GM23338 (cell line): ENCODE data around the gene NCDN. TPM values are rescaled to one million over a fixed set of nuclear protein-coding genes. Genes with fewer than 3 reads are reported as not detected.

Source experiments
- ATAC-seq: fragments of 200-7000 bp; cut with Tn5 transposase; 3 replicates; pipeline ENCODE4 v1.9.1; 2020
- DNase-seq: peaks from one replicate; pipeline ENCODE4 v3.0.0-alpha.2; 2015; ENCODE audit warnings: low spot score
- H2AFZ ChIP-seq: fragments of 200-600 bp; sonication (generic); 2 replicates; pipeline ENCODE4 v1.8.0; 2016; ENCODE audit warnings: antibody characterized with exemption, mild to moderate bottlenecking, moderate library complexity
- H3F3A ChIP-seq: fragments of 200-600 bp; sonication (generic); replicated peaks from 2 replicates; pipeline ENCODE4 v1.8.0; 2017; ENCODE audit warnings: antibody characterized with exemption, mixed run types, low read depth
- H3K27ac ChIP-seq: fragments of 200-600 bp; sonication (generic); 2 replicates; pipeline ENCODE4 v1.6.1; 2016; ENCODE audit warnings: low read depth
- H3K27me3 ChIP-seq: fragments of 200-600 bp; sonication (generic); 2 replicates; pipeline ENCODE4 v1.8.0; 2016; ENCODE audit warnings: mild to moderate bottlenecking, mixed run types, moderate library complexity; ENCODE audit not compliant: insufficient read depth
- H3K36me3 ChIP-seq: fragments of 200-600 bp; sonication (generic); 2 replicates; pipeline ENCODE4 v1.8.0; 2016; ENCODE audit warnings: mild to moderate bottlenecking; ENCODE audit not compliant: insufficient read depth
- H3K4me1 ChIP-seq: fragments of 200-600 bp; sonication (generic); 2 replicates; pipeline ENCODE4 v1.8.0; 2016; ENCODE audit warnings: mild to moderate bottlenecking, moderate library complexity; ENCODE audit not compliant: insufficient read depth
- H3K4me2 ChIP-seq: fragments of 200-600 bp; sonication (generic); 2 replicates; pipeline ENCODE4 v1.7.1; 2017; ENCODE audit warnings: mixed run types
- H3K4me3 ChIP-seq: fragments of 200-600 bp; sonication (generic); 2 replicates; pipeline ENCODE4 v1.6.1; 2016; ENCODE audit warnings: mixed run types
- H3K79me2 ChIP-seq: fragments of 200-600 bp; sonication (generic); replicated peaks from 2 replicates; pipeline ENCODE4 v1.8.0; 2017; ENCODE audit warnings: mild to moderate bottlenecking; ENCODE audit not compliant: insufficient read depth
- H3K9me2 ChIP-seq: fragments of 200-600 bp; sonication (generic); 2 replicates; pipeline ENCODE4 v1.8.0; 2017; ENCODE audit not compliant: insufficient read depth
- H4K20me1 ChIP-seq: fragments of 200-600 bp; sonication (generic); replicated peaks from 2 replicates; pipeline ENCODE4 v1.8.0; 2017; ENCODE audit warnings: mild to moderate bottlenecking; ENCODE audit not compliant: insufficient read depth
- H3K27ac Mint-ChIP-seq: 2 replicates; pipeline ENCODE4 v1.8.0; 2020; ENCODE audit warnings: inconsistent platforms, mild to moderate bottlenecking, moderate library complexity, mixed read lengths
- H3K27me3 Mint-ChIP-seq: 3 replicates; pipeline ENCODE4 v1.8.0; 2022; ENCODE audit warnings: low read depth, mild to moderate bottlenecking, moderate library complexity, mixed read lengths, inconsistent platforms; ENCODE audit not compliant: insufficient read depth, poor library complexity
- H3K36me3 Mint-ChIP-seq: 3 replicates; pipeline ENCODE4 v1.8.0; 2021; ENCODE audit warnings: low read depth, mild to moderate bottlenecking, inconsistent platforms, moderate library complexity, mixed read lengths
- H3K4me1 Mint-ChIP-seq: 3 replicates; pipeline ENCODE4 v1.8.0; 2020; ENCODE audit warnings: mild to moderate bottlenecking, inconsistent platforms, mixed read lengths
- H3K4me3 Mint-ChIP-seq: 3 replicates; pipeline ENCODE4 v1.8.0; 2021; ENCODE audit warnings: moderate library complexity, mild to moderate bottlenecking, inconsistent platforms, mixed read lengths
- H3K9me3 Mint-ChIP-seq: 3 replicates; pipeline ENCODE4 v1.8.0; 2020; ENCODE audit warnings: moderate library complexity, mild to moderate bottlenecking, inconsistent platforms, mixed read lengths
- CREB1 ChIP-seq: fragments of 250-450 bp; sonication (Bioruptor Pico); IDR thresholded peaks from 2 replicates; pipeline ENCODE4 v1.5.0; 2020; ENCODE audit warnings: low read depth, mild to moderate bottlenecking, moderate library complexity
- EZH2 ChIP-seq: fragments of 200-600 bp; sonication (generic); IDR thresholded peaks from one replicate; pipeline ENCODE4 v1.8.0; 2017; ENCODE audit warnings: antibody characterized with exemption, mild to moderate bottlenecking, low read depth; ENCODE audit not compliant: unreplicated experiment
- JUNB ChIP-seq: IDR thresholded peaks from one replicate; pipeline ENCODE4 v1.6.1; 2016; ENCODE audit warnings: antibody characterized with exemption; ENCODE audit not compliant: unreplicated experiment
- NANOG ChIP-seq: IDR thresholded peaks from 2 replicates; pipeline ENCODE4 v1.6.1; 2016; ENCODE audit warnings: antibody characterized with exemption, borderline replicate concordance
- POLR2AphosphoS5 ChIP-seq: IDR thresholded peaks from 2 replicates; pipeline ENCODE4 v1.6.1; 2016; ENCODE audit warnings: antibody characterized with exemption, low read depth
- STAT1 ChIP-seq: IDR thresholded peaks from one replicate; pipeline ENCODE4 v1.6.1; 2016; ENCODE audit warnings: antibody characterized with exemption; ENCODE audit not compliant: unreplicated experiment
- ZNF331 ChIP-seq: fragments of 250-450 bp; sonication (Bioruptor Pico); IDR thresholded peaks from 2 replicates; pipeline ENCODE4 v1.5.0; 2020; ENCODE audit warnings: low read depth, mild to moderate bottlenecking, moderate library complexity
- polyA plus RNA-seq: library from polyadenylated mRNA; unstranded; fragments of >200 nt; fragmentation: Nextera tagmentation; extraction: Ambion mirVana; gene quantifications from 2 replicates; pipeline ENCODE4 v1.2.1, GENCODE V29; 2016
- total RNA-seq: library from RNA; depleted of rRNA; stranded (reverse); fragments of >200 nt; shearing (Covaris generic); gene quantifications from 2 replicates; pipeline ENCODE4 v1.2.3, GENCODE V29; 2014
- TF ChIP-seq, protein P1 (sequence below): fragments of 250-450 bp; sonication (Bioruptor Pico); IDR thresholded peaks from 2 replicates; pipeline ENCODE4 v1.5.0; 2020; ENCODE audit warnings: mild to moderate bottlenecking, moderate library complexity
- TF ChIP-seq, protein P2 (sequence below), 2 experiments: fragments of 200-600 bp in 1 of 2; sonication (generic) in 1 of 2; conservative IDR thresholded peaks; 2 replicates each; pipeline versions ENCODE4 v1.5.1 to v1.6.1; 2016 to 2017; ENCODE audit warnings: antibody characterized with exemption in 2 of 2, low read depth in 2 of 2, mild to moderate bottlenecking in 2 of 2, moderate library complexity in 1 of 2
- TF ChIP-seq, protein P3 (sequence below): IDR thresholded peaks from one replicate; pipeline ENCODE4 v1.6.1; 2018; ENCODE audit warnings: antibody characterized with exemption; ENCODE audit not compliant: unreplicated experiment
- TF ChIP-seq, protein P4 (sequence below): IDR thresholded peaks from 2 replicates; pipeline ENCODE4 v1.6.1; 2016; ENCODE audit warnings: antibody characterized with exemption

NCDN gene
- total and polyA plus RNA-seq, 2 experiments from 2014 or later = 13.2 to 44.2 TPM

DNA sequence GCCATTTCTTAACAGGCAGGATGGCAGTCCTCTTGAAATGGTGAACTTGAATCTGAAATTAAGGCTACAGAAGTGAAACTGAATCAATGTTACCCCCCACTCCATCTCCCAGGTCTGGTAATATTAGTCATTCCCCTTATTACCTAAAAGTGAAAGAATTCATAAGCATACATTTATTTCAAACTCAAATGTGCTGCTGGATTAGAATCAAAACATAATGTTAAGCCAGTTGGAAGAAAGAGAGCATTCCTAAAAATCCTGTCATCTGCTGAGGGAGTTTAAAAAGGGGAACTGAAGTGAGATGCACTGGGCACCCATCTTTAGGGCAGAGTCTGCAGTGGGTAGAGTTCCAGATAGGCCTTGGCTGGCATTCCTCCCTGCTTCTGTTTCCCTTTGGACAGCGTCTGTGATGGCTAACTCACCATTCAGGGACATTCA, 17.8 kb upstream of the NCDN start:
- Histone ChIP-seq H3K4me2 (peak overlapping the region; percentile 29; the same call in 1 of the 2 replicates), H3F3A (no peaks in the 10 kb centered on the region), H2AFZ (no peak overlapping the region), H3K4me1 (peaks cover 53% of the 10 kb centered on the region), H3K9me2 (no peaks in the 10 kb centered on the region), H3K27ac (peak overlapping the region; percentile 50; the same call in 1 of the 2 replicates), H3K27me3 (no peaks in the 10 kb centered on the region), H3K79me2 (peaks cover 92% of the 10 kb centered on the region), H3K4me3 (no peak overlapping the region), H3K36me3 (no peaks in the 10 kb centered on the region; the same call in 1 of the 2 replicates), H4K20me1 (peaks cover 6% of the 10 kb centered on the region; the same call in 1 of the 2 replicates)
- ATAC-seq (no peak), DNase-seq (no peak)
- Mint-ChIP-seq H3K9me3 (no peaks in the 10 kb centered on the region), H3K27ac (peak overlapping the region; percentile 14; the same call in 1 of the 2 replicates), H3K4me3 (no peak overlapping the region), H3K4me1 (peaks cover 54% of the 10 kb centered on the region), H3K36me3 (peaks cover 17% of the 10 kb centered on the region), H3K27me3 (peaks cover 2% of the 10 kb centered on the region)
- TF ChIP-seq, protein P1, sequence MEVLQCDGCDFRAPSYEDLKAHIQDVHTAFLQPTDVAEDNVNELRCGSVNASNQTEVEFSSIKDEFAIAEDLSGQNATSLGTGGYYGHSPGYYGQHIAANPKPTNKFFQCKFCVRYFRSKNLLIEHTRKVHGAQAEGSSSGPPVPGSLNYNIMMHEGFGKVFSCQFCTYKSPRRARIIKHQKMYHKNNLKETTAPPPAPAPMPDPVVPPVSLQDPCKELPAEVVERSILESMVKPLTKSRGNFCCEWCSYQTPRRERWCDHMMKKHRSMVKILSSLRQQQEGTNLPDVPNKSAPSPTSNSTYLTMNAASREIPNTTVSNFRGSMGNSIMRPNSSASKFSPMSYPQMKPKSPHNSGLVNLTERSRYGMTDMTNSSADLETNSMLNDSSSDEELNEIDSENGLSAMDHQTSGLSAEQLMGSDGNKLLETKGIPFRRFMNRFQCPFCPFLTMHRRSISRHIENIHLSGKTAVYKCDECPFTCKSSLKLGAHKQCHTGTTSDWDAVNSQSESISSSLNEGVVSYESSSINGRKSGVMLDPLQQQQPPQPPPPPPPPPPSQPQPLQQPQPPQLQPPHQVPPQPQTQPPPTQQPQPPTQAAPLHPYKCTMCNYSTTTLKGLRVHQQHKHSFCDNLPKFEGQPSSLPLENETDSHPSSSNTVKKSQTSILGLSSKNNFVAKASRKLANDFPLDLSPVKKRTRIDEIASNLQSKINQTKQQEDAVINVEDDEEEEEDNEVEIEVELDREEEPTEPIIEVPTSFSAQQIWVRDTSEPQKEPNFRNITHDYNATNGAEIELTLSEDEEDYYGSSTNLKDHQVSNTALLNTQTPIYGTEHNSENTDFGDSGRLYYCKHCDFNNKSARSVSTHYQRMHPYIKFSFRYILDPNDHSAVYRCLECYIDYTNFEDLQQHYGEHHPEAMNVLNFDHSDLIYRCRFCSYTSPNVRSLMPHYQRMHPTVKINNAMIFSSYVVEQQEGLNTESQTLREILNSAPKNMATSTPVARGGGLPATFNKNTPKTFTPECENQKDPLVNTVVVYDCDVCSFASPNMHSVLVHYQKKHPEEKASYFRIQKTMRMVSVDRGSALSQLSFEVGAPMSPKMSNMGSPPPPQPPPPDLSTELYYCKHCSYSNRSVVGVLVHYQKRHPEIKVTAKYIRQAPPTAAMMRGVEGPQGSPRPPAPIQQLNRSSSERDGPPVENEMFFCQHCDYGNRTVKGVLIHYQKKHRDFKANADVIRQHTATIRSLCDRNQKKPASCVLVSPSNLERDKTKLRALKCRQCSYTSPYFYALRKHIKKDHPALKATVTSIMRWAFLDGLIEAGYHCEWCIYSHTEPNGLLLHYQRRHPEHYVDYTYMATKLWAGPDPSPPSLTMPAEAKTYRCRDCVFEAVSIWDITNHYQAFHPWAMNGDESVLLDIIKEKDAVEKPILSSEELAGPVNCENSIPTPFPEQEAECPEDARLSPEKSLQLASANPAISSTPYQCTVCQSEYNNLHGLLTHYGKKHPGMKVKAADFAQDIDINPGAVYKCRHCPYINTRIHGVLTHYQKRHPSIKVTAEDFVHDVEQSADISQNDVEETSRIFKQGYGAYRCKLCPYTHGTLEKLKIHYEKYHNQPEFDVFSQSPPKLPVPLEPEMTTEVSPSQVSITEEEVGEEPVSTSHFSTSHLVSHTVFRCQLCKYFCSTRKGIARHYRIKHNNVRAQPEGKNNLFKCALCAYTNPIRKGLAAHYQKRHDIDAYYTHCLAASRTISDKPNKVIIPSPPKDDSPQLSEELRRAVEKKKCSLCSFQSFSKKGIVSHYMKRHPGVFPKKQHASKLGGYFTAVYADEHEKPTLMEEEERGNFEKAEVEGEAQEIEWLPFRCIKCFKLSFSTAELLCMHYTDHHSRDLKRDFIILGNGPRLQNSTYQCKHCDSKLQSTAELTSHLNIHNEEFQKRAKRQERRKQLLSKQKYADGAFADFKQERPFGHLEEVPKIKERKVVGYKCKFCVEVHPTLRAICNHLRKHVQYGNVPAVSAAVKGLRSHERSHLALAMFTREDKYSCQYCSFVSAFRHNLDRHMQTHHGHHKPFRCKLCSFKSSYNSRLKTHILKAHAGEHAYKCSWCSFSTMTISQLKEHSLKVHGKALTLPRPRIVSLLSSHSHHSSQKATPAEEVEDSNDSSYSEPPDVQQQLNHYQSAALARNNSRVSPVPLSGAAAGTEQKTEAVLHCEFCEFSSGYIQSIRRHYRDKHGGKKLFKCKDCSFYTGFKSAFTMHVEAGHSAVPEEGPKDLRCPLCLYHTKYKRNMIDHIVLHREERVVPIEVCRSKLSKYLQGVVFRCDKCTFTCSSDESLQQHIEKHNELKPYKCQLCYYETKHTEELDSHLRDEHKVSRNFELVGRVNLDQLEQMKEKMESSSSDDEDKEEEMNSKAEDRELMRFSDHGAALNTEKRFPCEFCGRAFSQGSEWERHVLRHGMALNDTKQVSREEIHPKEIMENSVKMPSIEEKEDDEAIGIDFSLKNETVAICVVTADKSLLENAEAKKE (CRISPR knock-in tag) = no peak
- TF ChIP-seq, protein P2, sequence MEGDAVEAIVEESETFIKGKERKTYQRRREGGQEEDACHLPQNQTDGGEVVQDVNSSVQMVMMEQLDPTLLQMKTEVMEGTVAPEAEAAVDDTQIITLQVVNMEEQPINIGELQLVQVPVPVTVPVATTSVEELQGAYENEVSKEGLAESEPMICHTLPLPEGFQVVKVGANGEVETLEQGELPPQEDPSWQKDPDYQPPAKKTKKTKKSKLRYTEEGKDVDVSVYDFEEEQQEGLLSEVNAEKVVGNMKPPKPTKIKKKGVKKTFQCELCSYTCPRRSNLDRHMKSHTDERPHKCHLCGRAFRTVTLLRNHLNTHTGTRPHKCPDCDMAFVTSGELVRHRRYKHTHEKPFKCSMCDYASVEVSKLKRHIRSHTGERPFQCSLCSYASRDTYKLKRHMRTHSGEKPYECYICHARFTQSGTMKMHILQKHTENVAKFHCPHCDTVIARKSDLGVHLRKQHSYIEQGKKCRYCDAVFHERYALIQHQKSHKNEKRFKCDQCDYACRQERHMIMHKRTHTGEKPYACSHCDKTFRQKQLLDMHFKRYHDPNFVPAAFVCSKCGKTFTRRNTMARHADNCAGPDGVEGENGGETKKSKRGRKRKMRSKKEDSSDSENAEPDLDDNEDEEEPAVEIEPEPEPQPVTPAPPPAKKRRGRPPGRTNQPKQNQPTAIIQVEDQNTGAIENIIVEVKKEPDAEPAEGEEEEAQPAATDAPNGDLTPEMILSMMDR (conservative IDR thresholded peaks at IDR 0.05; ENCODE audit: low read depth in 2 of 2) = no peak
- TF ChIP-seq CREB1 (CRISPR knock-in tag) = no peak
- TF ChIP-seq POLR2AphosphoS5 = no peak
- no peak for TF ChIP-seq STAT1
- TF ChIP-seq JUNB = no peak
- TF ChIP-seq ZNF331 = no peak
- TF ChIP-seq, protein P3, sequence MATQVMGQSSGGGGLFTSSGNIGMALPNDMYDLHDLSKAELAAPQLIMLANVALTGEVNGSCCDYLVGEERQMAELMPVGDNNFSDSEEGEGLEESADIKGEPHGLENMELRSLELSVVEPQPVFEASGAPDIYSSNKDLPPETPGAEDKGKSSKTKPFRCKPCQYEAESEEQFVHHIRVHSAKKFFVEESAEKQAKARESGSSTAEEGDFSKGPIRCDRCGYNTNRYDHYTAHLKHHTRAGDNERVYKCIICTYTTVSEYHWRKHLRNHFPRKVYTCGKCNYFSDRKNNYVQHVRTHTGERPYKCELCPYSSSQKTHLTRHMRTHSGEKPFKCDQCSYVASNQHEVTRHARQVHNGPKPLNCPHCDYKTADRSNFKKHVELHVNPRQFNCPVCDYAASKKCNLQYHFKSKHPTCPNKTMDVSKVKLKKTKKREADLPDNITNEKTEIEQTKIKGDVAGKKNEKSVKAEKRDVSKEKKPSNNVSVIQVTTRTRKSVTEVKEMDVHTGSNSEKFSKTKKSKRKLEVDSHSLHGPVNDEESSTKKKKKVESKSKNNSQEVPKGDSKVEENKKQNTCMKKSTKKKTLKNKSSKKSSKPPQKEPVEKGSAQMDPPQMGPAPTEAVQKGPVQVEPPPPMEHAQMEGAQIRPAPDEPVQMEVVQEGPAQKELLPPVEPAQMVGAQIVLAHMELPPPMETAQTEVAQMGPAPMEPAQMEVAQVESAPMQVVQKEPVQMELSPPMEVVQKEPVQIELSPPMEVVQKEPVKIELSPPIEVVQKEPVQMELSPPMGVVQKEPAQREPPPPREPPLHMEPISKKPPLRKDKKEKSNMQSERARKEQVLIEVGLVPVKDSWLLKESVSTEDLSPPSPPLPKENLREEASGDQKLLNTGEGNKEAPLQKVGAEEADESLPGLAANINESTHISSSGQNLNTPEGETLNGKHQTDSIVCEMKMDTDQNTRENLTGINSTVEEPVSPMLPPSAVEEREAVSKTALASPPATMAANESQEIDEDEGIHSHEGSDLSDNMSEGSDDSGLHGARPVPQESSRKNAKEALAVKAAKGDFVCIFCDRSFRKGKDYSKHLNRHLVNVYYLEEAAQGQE = no peak
- TF ChIP-seq, protein P4, sequence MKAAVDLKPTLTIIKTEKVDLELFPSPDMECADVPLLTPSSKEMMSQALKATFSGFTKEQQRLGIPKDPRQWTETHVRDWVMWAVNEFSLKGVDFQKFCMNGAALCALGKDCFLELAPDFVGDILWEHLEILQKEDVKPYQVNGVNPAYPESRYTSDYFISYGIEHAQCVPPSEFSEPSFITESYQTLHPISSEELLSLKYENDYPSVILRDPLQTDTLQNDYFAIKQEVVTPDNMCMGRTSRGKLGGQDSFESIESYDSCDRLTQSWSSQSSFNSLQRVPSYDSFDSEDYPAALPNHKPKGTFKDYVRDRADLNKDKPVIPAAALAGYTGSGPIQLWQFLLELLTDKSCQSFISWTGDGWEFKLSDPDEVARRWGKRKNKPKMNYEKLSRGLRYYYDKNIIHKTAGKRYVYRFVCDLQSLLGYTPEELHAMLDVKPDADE = no peak
- TF ChIP-seq NANOG = no peak
- no peak for TF ChIP-seq EZH2
